GM18951 (cell line): ENCODE results near the gene SIGLEC9.

Experiments used
- POLR2A ChIP-seq: IDR thresholded peaks from 4 replicates; pipeline ENCODE4 v1.6.1; 2011; ENCODE audit warnings: mild to moderate bottlenecking; ENCODE audit not compliant: insufficient read length, insufficient read depth; ENCODE audit errors: extremely low read depth
- in situ Hi-C: fragments of 300-500 bp; cut with MboI; formaldehyde crosslinking; loops from one replicate; pipeline ENCODE4 v1.12.0; 2022; ENCODE audit warnings: low sequenced_read_pairs, mixed read lengths, inconsistent platforms; ENCODE audit not compliant: unreplicated experiment

Gene SIGLEC9

GRCh38 chr19:51101171-51101865 is 23.4 kb upstream of the SIGLEC9 start:
- no peak for TF ChIP-seq POLR2A
- in situ Hi-C loops = no loop called here

- no peak for TF ChIP-seq POLR2A
These were observed 21.7 kb upstream of the SIGLEC9 start for GRCh38 chr19:51102991-51103390.

GRCh38 chr19:51103926-51104341 is 20.8 kb upstream of the SIGLEC9 start:
- no peak for TF ChIP-seq POLR2A
- in situ Hi-C loops = no loop called here

More at GRCh38 chr19:51102991-51103390, 21.7 kb upstream of the SIGLEC9 start:
- in situ Hi-C loops = no loop called here

GRCh38 chr19:51107406-51108065 is 17.2 kb upstream of the SIGLEC9 start:
- no peak for TF ChIP-seq POLR2A
- in situ Hi-C loops = no loop called here

GRCh38 chr19:51108066-51108804 is 16.5 kb upstream of the SIGLEC9 start, which contains the start of gene CTU1:
TSS of gene CTU1 (minus strand) at chr19:51108409. CDS start at chr19:51104569, 3,840 bp downstream.
- TF ChIP-seq POLR2A = peak; percentile 81
- in situ Hi-C loops = no loop called here

GRCh38 chr19:51108805-51109146 is 15.9 kb upstream of the SIGLEC9 start:
- no peak for TF ChIP-seq POLR2A
- in situ Hi-C loops = no loop called here

- TF ChIP-seq POLR2A = no peak
- in situ Hi-C loops = no loop called here
These were observed 14.1 kb upstream of the SIGLEC9 start for GRCh38 chr19:51110666-51110971.

- in situ Hi-C loops = no loop called here
These were observed 13.1 kb upstream of the SIGLEC9 start for GRCh38 chr19:51111606-51112005.

GRCh38 chr19:51114087-51114729 is 10.5 kb upstream of the SIGLEC9 start:
- in situ Hi-C loops = no loop called here
- no peak for TF ChIP-seq POLR2A

More at GRCh38 chr19:51111606-51112005, 13.1 kb upstream of the SIGLEC9 start:
- no peak for TF ChIP-seq POLR2A

GRCh38 chr19:51116736-51117286 is 7.9 kb upstream of the SIGLEC9 start:
- in situ Hi-C loops = no loop called here
- no peak for TF ChIP-seq POLR2A

GRCh38 chr19:51119101-51119500 is 5.6 kb upstream of the SIGLEC9 start:
- TF ChIP-seq POLR2A = no peak
- in situ Hi-C loops = no loop called here

GRCh38 chr19:51119611-51120010 is 5.1 kb upstream of the SIGLEC9 start:
- in situ Hi-C loops = no loop called here
- TF ChIP-seq POLR2A = no peak

- no peak for TF ChIP-seq POLR2A
- in situ Hi-C loops = no loop called here
These were observed 4.5 kb upstream of the SIGLEC9 start for GRCh38 chr19:51120160-51120559.
